Measurements from ENCODE around the gene SAP25.

Gene SAP25

GRCh38 chr7:100595188-100595587 lies 21.5 kb upstream of the SAP25 start:
- DNase-seq (ENCODE audit: low read depth in 2 of 2): no peak

- DNase-seq (ENCODE audit: low read depth in 2 of 2): no peak
Observed at GRCh38 chr7:100591596-100591995, 17.9 kb upstream of the SAP25 start.

- DNase-seq (ENCODE audit: low read depth in 2 of 2): no peak
Observed at GRCh38 chr7:100590077-100590737, 16.5 kb upstream of the SAP25 start.

- no peak for DNase-seq (ENCODE audit: low read depth in 2 of 2)
Observed at GRCh38 chr7:100589341-100589947, 15.7 kb upstream of the SAP25 start.

- DNase-seq (ENCODE audit: low read depth in 2 of 2): no peak
Observed at GRCh38 chr7:100588438-100588837, 14.7 kb upstream of the SAP25 start.

- DNase-seq (ENCODE audit: low read depth in 2 of 2): peak; percentile 93 to 98
Observed at GRCh38 chr7:100586266-100587025, 12.7 kb upstream of the SAP25 start, which contains the start of gene FBXO24. TSS of gene FBXO24 (plus strand) at chr7:100586328. CDS start at chr7:100586626, 298 bp downstream.

GRCh38 chr7:100585511-100586265 lies 12.0 kb upstream of the SAP25 start, which contains the start of gene LRCH4:
TSS of gene LRCH4 (minus strand) at chr7:100586129. CDS start at chr7:100586100, 29 bp downstream.
- no peak for DNase-seq (ENCODE audit: low read depth in 2 of 2)

- DNase-seq (ENCODE audit: low read depth in 2 of 2): no peak
Observed at GRCh38 chr7:100584683-100585510, 11.2 kb upstream of the SAP25 start.

GRCh38 chr7:100584054-100584682 lies 10.5 kb upstream of the SAP25 start:
- no peak for DNase-seq (ENCODE audit: low read depth in 2 of 2)

- DNase-seq (ENCODE audit: low read depth in 2 of 2): peak in 1 of 2 donors; percentile 22
Observed at GRCh38 chr7:100583132-100584053, 9.7 kb upstream of the SAP25 start.

- DNase-seq (ENCODE audit: low read depth in 2 of 2): no peak
Observed at GRCh38 chr7:100582650-100583049, 8.9 kb upstream of the SAP25 start.

- DNase-seq (ENCODE audit: low read depth in 2 of 2): no peak
Observed at GRCh38 chr7:100582041-100582579, 8.4 kb upstream of the SAP25 start.

GRCh38 chr7:100580466-100581283 lies 7.0 kb upstream of the SAP25 start:
- DNase-seq (ENCODE audit: low read depth in 2 of 2): no peak

- DNase-seq (ENCODE audit: low read depth in 2 of 2): no peak
Observed at GRCh38 chr7:100578246-100579183, 4.8 kb upstream of the SAP25 start.

- no peak for DNase-seq (ENCODE audit: low read depth in 2 of 2)
Observed at GRCh38 chr7:100577507-100577906, 3.8 kb upstream of the SAP25 start.

GRCh38 chr7:100577103-100577502 lies 3.4 kb upstream of the SAP25 start:
- DNase-seq (ENCODE audit: low read depth in 2 of 2): no peak

- DNase-seq (ENCODE audit: low read depth in 2 of 2): no peak
Observed at GRCh38 chr7:100576384-100576993, 2.8 kb upstream of the SAP25 start.

Measured in stimulated activated CD4-positive, alpha-beta T cell treated with anti-CD3 and anti-CD28 coated beads, Interleukin-1b, Interleukin-23, amount 100 ng/mL, for 1 hour (primary cell).